K562 (cell line): ENCODE results near the gene PPHLN1. TPM values are rescaled to one million over a fixed set of nuclear protein-coding genes. Genes with fewer than 3 reads are reported as not detected.
A peak's percentile ranks its signal among the peaks of the same experiment; 100 is the strongest.

Experiments used
- ATAC-seq: fragments of 200-7000 bp; cut with Tn5 transposase; 3 replicates; pipeline ENCODE4 v1.9.1; 2020; ENCODE audit warnings: moderate library complexity
- BruUV-seq: library from RNA; stranded (reverse); fragments of 400-500 nt; replicated peaks from 2 replicates; lab custom pipeline; 2021; lab: Mats Ljungman, UMichigan
- CTCF ChIA-PET: fragments of 300-600 bp; formaldehyde crosslinking; extraction: SDS; loops from one replicate; lab custom pipeline; 2021; ENCODE audit warnings: low intra/inter-chr PET ratio; lab: Yijun Ruan, JAX
- POLR2A ChIA-PET: fragments of 300-600, 350-650 bp; sonication (Branson Sonifier 250); formaldehyde crosslinking; extraction: SDS; loops from one replicate; lab custom pipeline; 2021; ENCODE audit warnings: antibody characterized with exemption, inconsistent platforms; lab: Yijun Ruan, JAX
- DNase-seq, 4 experiments: peaks; one replicate each; pipeline versions ENCODE4 v3.0.0 to v3.0.0-alpha.2; 2011 to 2018; ENCODE audit warnings: low spot score in 3 of 4, mixed read lengths in 3 of 4; ENCODE audit errors: extremely low read depth in 1 of 4
- FAIRE-seq: peaks from 2 replicates; lab custom pipeline; 2011; peaks lifted over from hg19 to GRCh38; lab: Jason Lieb, UNC
- H2AFZ ChIP-seq: 2 replicates; pipeline ENCODE4 v1.6.0; 2011; ENCODE audit warnings: low read depth, low read length, control low read depth, inconsistent platforms
- H3K27ac ChIP-seq: fragments of 200-600 bp; 3 replicates; pipeline ENCODE4 v1.8.0; 2011; ENCODE audit warnings: low read depth, mild to moderate bottlenecking, control low read depth, inconsistent platforms, low read length, moderate library complexity, mixed read lengths; ENCODE audit errors: extremely low read depth
- H3K27me3 ChIP-seq, 2 experiments: fragments of 300-600 bp in 1 of 2; 2 replicates in 1 of 2; 3 replicates in 1 of 2; pipeline versions ENCODE4 v1.6.0 to v1.8.0; 2011; ENCODE audit warnings: inconsistent platforms in 2 of 2, low read length in 2 of 2, mild to moderate bottlenecking in 1 of 2, mixed read lengths in 1 of 2, moderate library complexity in 1 of 2; ENCODE audit not compliant: control insufficient read depth in 2 of 2, insufficient read depth in 2 of 2
- H3K36me3 ChIP-seq: fragments of 300-600 bp; 3 replicates; pipeline ENCODE4 v1.8.0; 2011; ENCODE audit warnings: mild to moderate bottlenecking, low read length, inconsistent platforms; ENCODE audit not compliant: control insufficient read depth, insufficient read depth
- H3K4me1 ChIP-seq, 2 experiments: fragments of 200-600 bp in 1 of 2; replicated peaks in 1 of 2; 2 replicates in 1 of 2; 3 replicates in 1 of 2; pipeline versions ENCODE4 v1.5.1 to v1.8.0; 2011; ENCODE audit warnings: inconsistent platforms in 2 of 2, low read length in 2 of 2, mild to moderate bottlenecking in 1 of 2, mixed read lengths in 1 of 2, moderate library complexity in 1 of 2; ENCODE audit not compliant: control insufficient read depth in 2 of 2, insufficient read depth in 2 of 2
- H3K4me2 ChIP-seq: 2 replicates; pipeline ENCODE4 v1.6.1; 2011; ENCODE audit warnings: low read length, control low read depth, inconsistent platforms, mixed read lengths; ENCODE audit not compliant: insufficient read depth
- H3K4me3 ChIP-seq: fragments of 200-600 bp; sonication (generic), shearing (Covaris generic); 2 replicates; pipeline ENCODE4 v1.5.1; 2016; ENCODE audit warnings: control low read depth, inconsistent platforms
- H3K79me2 ChIP-seq: fragments of 200-600 bp; 3 replicates; pipeline ENCODE4 v1.8.0; 2011; ENCODE audit warnings: low read length, inconsistent platforms; ENCODE audit not compliant: control insufficient read depth, insufficient read depth
- H3K9ac ChIP-seq, 2 experiments: 2 replicates each; pipeline versions ENCODE4 v1.6.0 to v1.6.1; 2011; ENCODE audit warnings: low read depth in 2 of 2, low read length in 2 of 2, control low read depth in 1 of 2, inconsistent platforms in 1 of 2, mild to moderate bottlenecking in 1 of 2, mixed read lengths in 1 of 2; ENCODE audit not compliant: insufficient read depth in 1 of 2
- H3K9me1 ChIP-seq: one replicate; pipeline ENCODE4 v1.6.0; 2011; ENCODE audit warnings: inconsistent platforms, mild to moderate bottlenecking, low read length, moderate library complexity; ENCODE audit not compliant: control insufficient read depth, insufficient read depth
- H3K9me3 ChIP-seq: replicated peaks from 2 replicates; pipeline ENCODE4 v1.5.1; 2011; ENCODE audit warnings: low read depth, low read length, inconsistent platforms; ENCODE audit not compliant: control insufficient read depth, insufficient read depth
- H4K20me1 ChIP-seq: replicated peaks from 2 replicates; pipeline ENCODE4 v1.6.1; 2011; ENCODE audit warnings: low read length, inconsistent platforms, mixed read lengths; ENCODE audit not compliant: control insufficient read depth, insufficient read depth
- ATF7 ChIP-seq: fragments of 450-650 bp; IDR thresholded peaks from 2 replicates; pipeline ENCODE4 v1.7.1; 2014; ENCODE audit warnings: mild to moderate bottlenecking, moderate library complexity
- HNRNPLL ChIP-seq: fragments of 200-400 bp; formaldehyde crosslinking; IDR thresholded peaks from 2 replicates; pipeline ENCODE4 v1.6.1; 2017; ENCODE audit warnings: low read length, low read depth, mild to moderate bottlenecking; ENCODE audit not compliant: poor library complexity, severe bottlenecking
- RCOR1 ChIP-seq, 2 experiments: IDR thresholded peaks; 2 replicates each; pipeline ENCODE4 v1.6.1; 2012; ENCODE audit warnings: low read depth in 2 of 2, low read length in 2 of 2, borderline replicate concordance in 1 of 2, improper control_type of control experiment in 1 of 2
- SMC3 ChIP-seq: conservative IDR thresholded peaks from 2 replicates; pipeline ENCODE4 v1.6.1; 2011; ENCODE audit warnings: low read depth, low read length, improper control_type of control experiment; ENCODE audit not compliant: insufficient read depth
- SREBF2 ChIP-seq: sonication (generic); formaldehyde crosslinking; IDR thresholded peaks from 2 replicates; pipeline ENCODE4 v1.4.0; 2020; ENCODE audit warnings: mild to moderate bottlenecking, missing genetic modification reagents
- ZBTB40 ChIP-seq, 2 experiments: fragments of 450-650 bp in 1 of 2; sonication (generic) in 1 of 2; formaldehyde crosslinking in 1 of 2; IDR thresholded peaks; 2 replicates each; pipeline versions ENCODE4 v1.7.1 to v1.9.0; 2016 to 2022; ENCODE audit warnings: inconsistent platforms in 1 of 2, mild to moderate bottlenecking in 1 of 2, missing genetic modification reagents in 1 of 2
- ZNF384 ChIP-seq: IDR thresholded peaks from 2 replicates; pipeline ENCODE4 v1.6.1; 2012; ENCODE audit warnings: low read depth, low read length, improper control_type of control experiment
- WGBS: fragments of 100-300 bp; shearing (Covaris generic); methylation state at CpG from one replicate; pipeline ENCODE4 v1.1.6; 2016; ENCODE audit warnings: low coverage, mixed read lengths; ENCODE audit not compliant: insufficient coverage; ENCODE audit errors: missing lambda C conversion rate; 5-methylcytosine and 5-hydroxymethylcytosine counted together
- in situ Hi-C: fragments of 300-500 bp; cut with MboI; formaldehyde crosslinking; loops from 4 replicates; pipeline ENCODE4 v1.15.0; 2018; ENCODE audit warnings: inconsistent platforms, mixed read lengths
- intact Hi-C: fragments of 100-400 bp; cut with micrococcal nuclease; formaldehyde crosslinking; loops from 2 replicates; pipeline ENCODE4 v1.14.2; 2022
- polyA plus RNA-seq, 8 experiments: library from polyadenylated mRNA; depleted of rRNA in 4 of 8; stranded (reverse) in 5 of 8; unstranded in 3 of 8; fragments of >200 nt; fragmentation: Nextera tagmentation in 2 of 8; fragmentation: Illumina TruSeq in 1 of 8; extraction: Ambion mirVana in 2 of 8; extraction: Trizol in 1 of 8; gene quantifications; 2 replicates each; pipeline versions ENCODE4 v1.2.1 to v1.2.3, GENCODE V29; 2011 to 2014; ENCODE audit warnings: inconsistent platforms in 1 of 8, missing spikeins in 1 of 8
- total RNA-seq, 7 experiments: library from RNA; depleted of rRNA in 6 of 7; stranded (reverse); fragments of >200 nt in 6 of 7; fragmentation: Illumina TruSeq in 2 of 7; extraction: Trizol in 2 of 7; gene quantifications; 2 replicates each; pipeline versions ENCODE4 v1.2.1 to v1.2.3, GENCODE V29; 2011 to 2021; ENCODE audit warnings: low replicate concordance in 1 of 7
- TF ChIP-seq, protein P1 (sequence below): fragments of 250-450 bp; sonication (Bioruptor Pico); IDR thresholded peaks from 2 replicates; pipeline ENCODE4 v1.8.0; 2022; ENCODE audit warnings: moderate library complexity, mild to moderate bottlenecking, inconsistent platforms

The PPHLN1 gene
- total and polyA plus RNA-seq, 9 of the 15 experiments (the other 6 are each of a cell fraction or from before 2014, with no cell fraction given): 66.3 to 112 (median 93.6) TPM

DNA sequence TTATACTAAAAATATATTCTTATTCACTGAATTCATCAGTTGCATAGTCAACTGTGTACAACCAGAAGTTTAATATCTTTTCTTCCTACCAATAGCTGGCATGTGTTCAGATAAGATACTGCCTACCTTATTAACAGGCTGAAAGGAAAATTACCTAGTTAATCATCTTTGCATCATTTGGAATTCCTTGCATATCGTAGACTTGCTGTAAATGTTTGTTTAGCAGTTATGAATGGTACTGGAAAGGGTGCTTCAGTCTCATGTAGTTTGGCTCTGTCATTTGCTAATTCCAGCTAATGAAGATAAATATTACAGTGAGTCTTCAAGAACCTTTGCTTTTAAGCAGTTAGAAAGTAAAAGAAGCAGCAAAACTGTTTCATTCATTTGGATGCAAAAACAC, 84.4 kb downstream of the PPHLN1 start (continued):
- TF ChIP-seq HNRNPLL: no peak
- TF ChIP-seq SREBF2: no peak

DNA sequence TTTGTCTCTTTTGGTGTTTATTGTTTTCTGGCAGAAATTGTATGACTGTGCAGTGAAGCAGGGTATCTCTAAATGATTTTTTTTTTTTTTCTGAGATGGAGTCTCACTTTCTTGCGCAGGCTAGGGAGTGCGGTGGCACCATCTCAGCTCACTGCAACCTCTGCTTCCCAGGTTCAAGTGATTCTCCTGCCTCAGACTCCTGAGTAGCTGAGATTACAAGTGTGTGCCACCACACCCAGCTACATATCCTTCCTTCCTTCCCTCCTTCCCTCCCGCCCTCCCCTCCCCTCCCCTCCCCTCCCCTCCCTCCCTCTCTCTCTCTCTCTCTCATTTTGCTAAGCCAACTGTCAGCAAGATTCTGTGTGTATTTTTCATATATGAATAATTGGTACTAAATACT, 94.4 kb downstream of the PPHLN1 start:
- CTCF ChIA-PET: no interaction called here
- no peaks in the 10 kb centered on the region for H3K9me3 ChIP-seq
- peaks cover 7% of the 10 kb centered on the region; the same call in 1 of the 3 replicates for H3K36me3 ChIP-seq
- H3K9ac ChIP-seq: no peak overlapping the region; a peak in 1 of 4 replicates
- no peak overlapping the region for H2AFZ ChIP-seq
- in situ Hi-C loops: no loop called here
- intact Hi-C loops: no loop called here
- no peaks in the 10 kb centered on the region for H3K9me1 ChIP-seq
- no peak overlapping the region for H3K4me2 ChIP-seq
- no TSS peak for BruUV-seq
- H4K20me1 ChIP-seq: no peaks in the 10 kb centered on the region
- POLR2A ChIA-PET: interaction anchor here (0.9 kb wide), 1 partner anchor 13 kb away, joined by 3 read pairs; no protein-coding TSS in a partner anchor
- H3K4me1 ChIP-seq: peaks cover 13 to 42% of the 10 kb centered on the region in 2 experiments
- DNase-seq (peak in 1 of 4 experiments; percentile 62), FAIRE-seq (no peak), ATAC-seq (peak; percentile 31)
- H3K27ac ChIP-seq: peak overlapping the region; percentile 23; the same call in 1 of the 3 replicates
- no peaks in the 10 kb centered on the region for H3K27me3 ChIP-seq
- no peak overlapping the region for H3K4me3 ChIP-seq
- no CpG with 5 or more reads among the region's 3 CpGs for whole genome bisulfite sequencing
- H3K79me2 ChIP-seq: peaks cover 10% of the 10 kb centered on the region; the same call in 2 of the 3 replicates
- TF ChIP-seq RCOR1 (IDR thresholded peaks at IDR 0.05; ENCODE audit: borderline replicate concordance in 1 of 2, low read depth in 2 of 2, low read length in 2 of 2): peak in 1 of 2 experiments; percentile 52; a peak in 1 of 4 replicates
- no peak for TF ChIP-seq SMC3
- TF ChIP-seq ZBTB40 (IDR thresholded peaks at IDR 0.05): no peak
- TF ChIP-seq ZBTB40 (CRISPR knock-in tag; IDR thresholded peaks at IDR 0.05): no peak
- TF ChIP-seq ATF7: no peak
- peak; percentile 44 for TF ChIP-seq ZNF384
- TF ChIP-seq, protein P1, sequence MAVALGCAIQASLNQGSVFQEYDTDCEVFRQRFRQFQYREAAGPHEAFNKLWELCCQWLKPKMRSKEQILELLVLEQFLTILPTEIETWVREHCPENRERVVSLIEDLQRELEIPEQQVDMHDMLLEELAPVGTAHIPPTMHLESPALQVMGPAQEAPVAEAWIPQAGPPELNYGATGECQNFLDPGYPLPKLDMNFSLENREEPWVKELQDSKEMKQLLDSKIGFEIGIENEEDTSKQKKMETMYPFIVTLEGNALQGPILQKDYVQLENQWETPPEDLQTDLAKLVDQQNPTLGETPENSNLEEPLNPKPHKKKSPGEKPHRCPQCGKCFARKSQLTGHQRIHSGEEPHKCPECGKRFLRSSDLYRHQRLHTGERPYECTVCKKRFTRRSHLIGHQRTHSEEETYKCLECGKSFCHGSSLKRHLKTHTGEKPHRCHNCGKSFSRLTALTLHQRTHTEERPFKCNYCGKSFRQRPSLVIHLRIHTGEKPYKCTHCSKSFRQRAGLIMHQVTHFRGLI (CRISPR knock-in tag): no peak
